Measurements from ENCODE around the gene GDI1.

GDI1 gene

DNA sequence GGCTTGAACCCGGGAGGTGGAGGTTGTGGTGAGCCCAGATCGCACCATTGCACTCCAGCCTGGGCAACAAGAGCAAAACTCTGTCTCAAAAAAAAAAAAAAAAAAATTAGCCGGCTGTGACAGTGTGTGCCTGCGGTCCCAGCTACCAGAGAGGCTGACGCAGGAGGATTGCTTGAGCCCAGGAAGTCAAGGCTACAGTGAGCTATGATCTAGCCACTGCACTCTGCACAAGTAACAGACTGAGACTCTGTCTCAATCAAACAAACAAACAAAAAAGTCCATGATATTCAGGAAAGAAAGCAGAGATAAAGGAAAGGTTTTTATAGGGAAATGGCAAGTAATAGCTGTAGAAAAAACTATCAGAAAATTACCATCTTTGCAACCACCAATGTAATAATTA lies 44.2 kb downstream of the GDI1 start:
- no peak for DNase-seq (ENCODE audit: extremely low read depth, low read depth)
- TF ChIP-seq CTCF (IDR thresholded peaks at IDR 0.05; ENCODE audit: low read depth, low read length) = no peak

GRCh38 chrX:154481911-154482601 lies 45.1 kb downstream of the GDI1 start:
- no peak for DNase-seq (ENCODE audit: extremely low read depth, low read depth)
- no peak for TF ChIP-seq CTCF (IDR thresholded peaks at IDR 0.05; ENCODE audit: low read depth, low read length)

GRCh38 chrX:154482786-154483185 lies 45.8 kb downstream of the GDI1 start:
- no peak for TF ChIP-seq CTCF (IDR thresholded peaks at IDR 0.05; ENCODE audit: low read depth, low read length)

DNA sequence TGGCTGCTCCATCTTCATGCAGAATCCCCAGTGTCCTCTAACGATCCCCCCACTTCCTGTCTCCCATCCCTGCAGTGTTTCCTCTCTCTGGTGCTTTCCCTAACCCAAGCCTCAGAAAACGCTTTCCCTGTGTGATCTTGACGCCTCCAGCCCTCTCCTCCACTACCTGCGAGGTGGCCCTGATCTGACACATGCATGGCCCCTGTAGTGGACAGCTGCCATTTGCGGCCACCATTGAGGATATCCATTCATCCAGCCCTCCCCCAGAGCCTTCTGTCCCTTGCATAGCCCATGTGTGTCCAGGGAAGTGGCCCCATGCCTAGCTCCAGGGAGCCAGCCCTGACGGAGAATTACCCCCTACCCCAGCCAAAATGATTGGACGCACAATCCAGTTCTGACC lies 46.4 kb downstream of the GDI1 start:
- DNase-seq (ENCODE audit: extremely low read depth, low read depth) = no peak
- no peak for TF ChIP-seq CTCF (IDR thresholded peaks at IDR 0.05; ENCODE audit: low read depth, low read length)

More at GRCh38 chrX:154482786-154483185, 45.8 kb downstream of the GDI1 start:
- no peak for DNase-seq (ENCODE audit: extremely low read depth, low read depth)

- DNase-seq (ENCODE audit: extremely low read depth, low read depth) = no peak
- no peak for TF ChIP-seq CTCF (IDR thresholded peaks at IDR 0.05; ENCODE audit: low read depth, low read length)
Measured at GRCh38 chrX:154484255-154485149, 47.5 kb downstream of the GDI1 start.

DNA sequence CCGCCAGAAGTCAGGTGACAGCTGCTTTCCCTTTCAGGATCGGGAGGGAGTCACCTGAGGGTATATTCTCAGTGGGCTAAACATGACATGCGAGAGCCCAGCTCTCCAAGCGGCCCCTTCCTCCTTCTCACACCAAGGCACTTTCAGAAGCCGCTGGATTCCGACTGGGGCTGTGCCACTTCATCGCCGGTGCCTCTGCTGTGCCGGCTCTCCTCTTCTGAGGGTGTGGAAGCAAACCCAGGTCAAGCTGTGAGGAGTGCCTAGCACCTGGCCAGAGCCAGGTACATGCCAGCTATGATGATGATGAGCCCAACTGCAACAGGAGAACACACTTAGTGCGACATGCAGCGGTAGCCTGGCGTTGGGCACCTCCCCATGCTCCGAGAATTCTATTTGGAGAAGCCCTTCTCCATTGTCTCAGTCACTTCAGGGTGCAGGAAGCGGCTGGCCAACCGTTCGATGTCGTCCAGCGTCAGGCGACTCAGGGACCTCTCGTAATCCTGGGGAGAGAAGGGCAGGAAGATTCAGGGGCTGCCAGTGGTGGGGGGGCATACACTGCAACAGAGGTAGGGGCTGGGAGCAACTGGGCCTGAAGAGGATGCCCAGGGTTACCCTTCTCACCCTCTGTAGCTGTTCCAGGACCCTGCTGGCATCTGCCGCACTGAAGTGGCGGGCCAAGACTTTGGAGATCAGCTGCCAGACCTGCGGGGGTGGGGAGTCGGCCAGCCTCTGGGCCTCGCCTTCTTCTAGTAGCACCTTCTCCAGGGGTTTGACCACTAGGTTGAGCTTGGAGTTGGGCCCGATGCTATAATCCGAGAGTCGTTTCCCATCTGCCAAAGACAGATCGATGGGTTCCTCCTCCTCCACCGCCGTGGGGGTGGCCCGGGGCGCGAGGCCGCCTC lies 48.4 kb downstream of the GDI1 start:
- TF ChIP-seq CTCF (IDR thresholded peaks at IDR 0.05; ENCODE audit: low read depth, low read length) = no peak
- no peak for DNase-seq (ENCODE audit: extremely low read depth, low read depth)

Measured in AG09319 (cell line).